HFFc6 (cell line): Measurements from ENCODE around the gene TNFAIP6. TPM values are rescaled to one million over a fixed set of nuclear protein-coding genes. Genes with fewer than 3 reads are reported as not detected.

ENCODE experiments used
- DNase-seq: peaks from one replicate; pipeline ENCODE4 v3.0.0-alpha.2; 2018
- H3K27ac Mint-ChIP-seq: 2 replicates; pipeline ENCODE4 v1.8.0; 2020; ENCODE audit warnings: mild to moderate bottlenecking, mixed read lengths
- H3K27me3 Mint-ChIP-seq: 2 replicates; pipeline ENCODE4 v1.8.0; 2021; ENCODE audit warnings: mild to moderate bottlenecking, moderate library complexity, mixed read lengths; ENCODE audit not compliant: insufficient read depth
- H3K36me3 Mint-ChIP-seq: 2 replicates; pipeline ENCODE4 v1.8.0; 2021; ENCODE audit warnings: low read depth, mixed read lengths
- H3K4me1 Mint-ChIP-seq: 2 replicates; pipeline ENCODE4 v1.8.0; 2020; ENCODE audit warnings: low read depth, mixed read lengths
- H3K4me3 Mint-ChIP-seq: 2 replicates; pipeline ENCODE4 v1.8.0; 2020; ENCODE audit warnings: mild to moderate bottlenecking, moderate library complexity, mixed read lengths
- H3K9me3 Mint-ChIP-seq: 2 replicates; pipeline ENCODE4 v1.8.0; 2020; ENCODE audit warnings: mild to moderate bottlenecking, mixed read lengths
- CTCF ChIP-seq: fragments of 200-600 bp; sonication (generic); IDR thresholded peaks from 2 replicates; pipeline ENCODE4 v1.5.0; 2021; ENCODE audit warnings: antibody characterized with exemption, mild to moderate bottlenecking
- total RNA-seq, 6 experiments: library from RNA; stranded (reverse); fragmentation: NEBNext Ultra II Directional; extraction: Animal tissue kit (Norgen Biotek cat#: 25700); gene quantifications; 2 replicates in 1 of 6; 3 replicates in 5 of 6; pipeline ENCODE4 v1.2.3, GENCODE V29; 2021

Gene TNFAIP6
- total RNA-seq, 6 experiments from 2014 or later: 0.92 to 2.4 (median 2.3) TPM

- H3K27me3 Mint-ChIP-seq: no peaks in the 10 kb centered on the region
- DNase-seq: peak; percentile 51
- peak overlapping the region; percentile 54 for H3K27ac Mint-ChIP-seq
- H3K4me3 Mint-ChIP-seq: no peak overlapping the region
- H3K4me1 Mint-ChIP-seq: peaks cover 33% of the 10 kb centered on the region
- no peaks in the 10 kb centered on the region for H3K9me3 Mint-ChIP-seq
- TF ChIP-seq CTCF: no peak
- H3K36me3 Mint-ChIP-seq: no peaks in the 10 kb centered on the region; the same call in 1 of the 2 replicates
Observed at GRCh38 chr2:151361674-151362370, 4.4 kb downstream of the TNFAIP6 start.

- no peak overlapping the region for H3K27ac Mint-ChIP-seq
Observed at GRCh38 chr2:151363709-151364108, 6.3 kb downstream of the TNFAIP6 start.

GRCh38 chr2:151367571-151367970, 10.2 kb downstream of the TNFAIP6 start:
- DNase-seq: no peak
- no peak overlapping the region for H3K27ac Mint-ChIP-seq

More at GRCh38 chr2:151363709-151364108, 6.3 kb downstream of the TNFAIP6 start:
- DNase-seq: no peak
- Mint-ChIP-seq H3K4me3 (no peak overlapping the region), H3K27me3 (no peaks in the 10 kb centered on the region), H3K4me1 (peaks cover 15% of the 10 kb centered on the region), H3K36me3 (no peaks in the 10 kb centered on the region; the same call in 1 of the 2 replicates), H3K9me3 (no peaks in the 10 kb centered on the region)
- TF ChIP-seq CTCF: no peak

GRCh38 chr2:151374436-151374835, 17.0 kb downstream of the TNFAIP6 start:
- no peaks in the 10 kb centered on the region for H3K27me3 Mint-ChIP-seq
- no peak for TF ChIP-seq CTCF
- H3K4me3 Mint-ChIP-seq: peak overlapping the region; percentile 70
- H3K9me3 Mint-ChIP-seq: no peaks in the 10 kb centered on the region
- H3K4me1 Mint-ChIP-seq: peaks cover 18% of the 10 kb centered on the region
- no peaks in the 10 kb centered on the region; the same call in 1 of the 2 replicates for H3K36me3 Mint-ChIP-seq
- H3K27ac Mint-ChIP-seq: peak overlapping the region; percentile 74
- DNase-seq: peak; percentile 82

More at GRCh38 chr2:151367571-151367970, 10.2 kb downstream of the TNFAIP6 start:
- Mint-ChIP-seq H3K27me3 (no peaks in the 10 kb centered on the region), H3K4me3 (no peak overlapping the region), H3K36me3 (no peaks in the 10 kb centered on the region; the same call in 1 of the 2 replicates), H3K4me1 (no peaks in the 10 kb centered on the region), H3K9me3 (no peaks in the 10 kb centered on the region)
- no peak for TF ChIP-seq CTCF

GRCh38 chr2:151379169-151379568, 21.8 kb downstream of the TNFAIP6 start:
- DNase-seq: no peak
- no peaks in the 10 kb centered on the region for H3K9me3 Mint-ChIP-seq
- TF ChIP-seq CTCF: no peak
- no peak overlapping the region for H3K27ac Mint-ChIP-seq
- no peaks in the 10 kb centered on the region; the same call in 1 of the 2 replicates for H3K27me3 Mint-ChIP-seq
- peaks cover 22% of the 10 kb centered on the region for H3K4me1 Mint-ChIP-seq
- H3K4me3 Mint-ChIP-seq: no peak overlapping the region
- H3K36me3 Mint-ChIP-seq: no peaks in the 10 kb centered on the region
